B cell (primary cell): ENCODE data around the gene PER1. TPM values are rescaled to one million over a fixed set of nuclear protein-coding genes. Genes with fewer than 3 reads are reported as not detected.

ENCODE experiments used
- ATAC-seq: fragments of 200-7000 bp; cut with Tn5 transposase; one replicate; pipeline ENCODE4 v1.10.0; 2021; ENCODE audit warnings: low read depth, mild to moderate bottlenecking, moderate number of reproducible peaks, moderate library complexity
- CTCF ChIA-PET: fragments of 350-600 bp; sonication (Branson Sonifier 250); formaldehyde crosslinking; loops from one replicate; lab custom pipeline; 2021; ENCODE audit warnings: antibody characterized with exemption, inconsistent platforms; lab: Charles Lee
- POLR2A ChIA-PET: fragments of 350-600 bp; sonication (Branson Sonifier 250); formaldehyde crosslinking; loops from one replicate; lab custom pipeline; 2021; ENCODE audit warnings: antibody characterized with exemption; lab: Charles Lee
- DNase-seq: peaks from one replicate; pipeline ENCODE4 v3.0.0; 2013
- H2AFZ ChIP-seq: 2 replicates; pipeline ENCODE4 v1.6.1; 2012; ENCODE audit warnings: mild to moderate bottlenecking, low read depth, low read length; ENCODE audit not compliant: insufficient read depth, poor library complexity, severe bottlenecking
- H3K27ac ChIP-seq, 2 donors: 1 replicate in 1 of 2; 2 replicates in 1 of 2; pipeline ENCODE4 v1.5.1; 2012 to 2013; ENCODE audit warnings: low read length in 2 of 2, mild to moderate bottlenecking in 2 of 2, moderate library complexity in 1 of 2
- H3K27me3 ChIP-seq, 4 experiments: fragments of 200-600 bp in 1 of 4; sonication (generic) in 1 of 4; replicated peaks in 1 of 4; 1 replicate in 2 of 4; 2 replicates in 2 of 4; pipeline versions ENCODE4 v1.6.1 to v1.7.0; 2013 to 2016; ENCODE audit warnings: low read length in 3 of 4, mild to moderate bottlenecking in 2 of 4, mixed read lengths in 1 of 4, moderate library complexity in 1 of 4; ENCODE audit not compliant: insufficient read depth in 4 of 4, control insufficient read depth in 3 of 4; ENCODE audit errors: control extremely low read depth in 1 of 4
- H3K36me3 ChIP-seq, 2 experiments: replicated peaks in 1 of 2; 1 replicate in 1 of 2; 2 replicates in 1 of 2; pipeline versions ENCODE4 v1.6.1 to v1.7.1; 2013; ENCODE audit warnings: low read length in 1 of 2; ENCODE audit not compliant: insufficient read depth in 2 of 2, control insufficient read depth in 1 of 2; ENCODE audit errors: control extremely low read depth in 1 of 2, extremely low read depth in 1 of 2
- H3K4me1 ChIP-seq, 2 donors: fragments of 200-600 bp in 1 of 2; sonication (generic) in 1 of 2; 1 replicate in 1 of 2; 2 replicates in 1 of 2; pipeline versions ENCODE4 v1.5.1 to v1.6.1; 2013 to 2017; ENCODE audit warnings: low read length in 2 of 2; ENCODE audit not compliant: control insufficient read depth in 2 of 2, insufficient read depth in 2 of 2
- H3K4me2 ChIP-seq: replicated peaks from 2 replicates; pipeline ENCODE3; 2012; ENCODE audit warnings: mild to moderate bottlenecking, low read depth, low read length; ENCODE audit not compliant: poor library complexity, severe bottlenecking
- H3K4me3 ChIP-seq, 5 experiments: fragments of 200-600 bp in 1 of 5; sonication (generic) in 1 of 5; 1 replicate in 3 of 5; 2 replicates in 2 of 5; pipeline versions ENCODE4 v1.5.1 to v1.7.0; 2011 to 2016; ENCODE audit warnings: low read length in 4 of 5, mild to moderate bottlenecking in 4 of 5, low read depth in 2 of 5, control low read depth in 1 of 5, moderate library complexity in 1 of 5; ENCODE audit not compliant: insufficient read depth in 1 of 5; ENCODE audit errors: control extremely low read depth in 1 of 5, extremely low read depth in 1 of 5
- H3K79me2 ChIP-seq: fragments of 200-600 bp; sonication (generic); one replicate; pipeline ENCODE4 v1.6.0; 2016; ENCODE audit warnings: low read length; ENCODE audit not compliant: control insufficient read depth, insufficient read depth
- H3K9ac ChIP-seq: fragments of 200-600 bp; sonication (generic); 2 replicates; pipeline ENCODE4 v1.6.1; 2017; ENCODE audit warnings: mild to moderate bottlenecking, low read length, moderate library complexity
- H3K9me3 ChIP-seq, 3 donors: one replicate each; pipeline versions ENCODE4 v1.6.1 to v1.7.1; 2013; ENCODE audit warnings: low read length in 2 of 3; ENCODE audit not compliant: control insufficient read depth in 2 of 3, insufficient read depth in 1 of 3; ENCODE audit errors: control extremely low read depth in 1 of 3
- H4K20me1 ChIP-seq: 2 replicates; pipeline ENCODE4 v1.6.0; 2012; ENCODE audit warnings: mild to moderate bottlenecking, low read length; ENCODE audit not compliant: insufficient read depth, control insufficient read depth, poor library complexity, severe bottlenecking
- H3K27ac Mint-ChIP-seq: one replicate; pipeline ENCODE4 v1.8.0; 2021; ENCODE audit warnings: mixed read lengths
- H3K27me3 Mint-ChIP-seq: one replicate; pipeline ENCODE4 v1.8.0; 2021; ENCODE audit warnings: mixed read lengths
- H3K4me1 Mint-ChIP-seq: one replicate; pipeline ENCODE4 v1.8.0; 2021; ENCODE audit warnings: mixed read lengths
- H3K4me3 Mint-ChIP-seq: one replicate; pipeline ENCODE4 v1.8.0; 2021; ENCODE audit warnings: mixed read lengths
- H3K9me3 Mint-ChIP-seq: one replicate; pipeline ENCODE4 v1.8.0; 2022; ENCODE audit warnings: mixed read lengths; ENCODE audit not compliant: insufficient read depth
- EZH2 ChIP-seq: IDR thresholded peaks from 2 replicates; pipeline ENCODE4 v1.6.1; 2012; ENCODE audit warnings: borderline replicate concordance, low read depth, mild to moderate bottlenecking, moderate library complexity, low read length; ENCODE audit not compliant: insufficient read depth, poor library complexity, severe bottlenecking
- WGBS: methylation state at CpG from one replicate; pipeline ENCODE4 v1.1.5; 2013; ENCODE audit warnings: missing lambda C conversion rate; ENCODE audit not compliant: insufficient coverage; 5-methylcytosine and 5-hydroxymethylcytosine counted together
- intact Hi-C: fragments of 100-400 bp; cut with micrococcal nuclease; formaldehyde crosslinking; loops from one replicate; pipeline ENCODE4 v1.10.0; 2022
- polyA plus RNA-seq: library from polyadenylated mRNA; depleted of rRNA; stranded (reverse); fragments of >200 nt; gene quantifications from 2 replicates; pipeline ENCODE4 v1.2.3, GENCODE V29; 2012
- total RNA-seq, 2 donors: library from RNA; stranded (reverse); fragments of 120-200 nt in 1 of 2; gene quantifications; 1 replicate in 1 of 2; 2 replicates in 1 of 2; pipeline versions ENCODE4 v1.2.3 to v1.2.4, GENCODE V29; 2013 to 2022
- TF ChIP-seq, protein P1 (sequence below): fragments of 200-600 bp; IDR thresholded peaks from one replicate; pipeline ENCODE4 v1.8.0; 2022; ENCODE audit warnings: antibody characterized with exemption, mild to moderate bottlenecking

PER1 gene
- total and polyA plus RNA-seq, 2 donors (not counting 1 experiment from before 2014, with no cell fraction given), result 120 to 176 TPM

DNA sequence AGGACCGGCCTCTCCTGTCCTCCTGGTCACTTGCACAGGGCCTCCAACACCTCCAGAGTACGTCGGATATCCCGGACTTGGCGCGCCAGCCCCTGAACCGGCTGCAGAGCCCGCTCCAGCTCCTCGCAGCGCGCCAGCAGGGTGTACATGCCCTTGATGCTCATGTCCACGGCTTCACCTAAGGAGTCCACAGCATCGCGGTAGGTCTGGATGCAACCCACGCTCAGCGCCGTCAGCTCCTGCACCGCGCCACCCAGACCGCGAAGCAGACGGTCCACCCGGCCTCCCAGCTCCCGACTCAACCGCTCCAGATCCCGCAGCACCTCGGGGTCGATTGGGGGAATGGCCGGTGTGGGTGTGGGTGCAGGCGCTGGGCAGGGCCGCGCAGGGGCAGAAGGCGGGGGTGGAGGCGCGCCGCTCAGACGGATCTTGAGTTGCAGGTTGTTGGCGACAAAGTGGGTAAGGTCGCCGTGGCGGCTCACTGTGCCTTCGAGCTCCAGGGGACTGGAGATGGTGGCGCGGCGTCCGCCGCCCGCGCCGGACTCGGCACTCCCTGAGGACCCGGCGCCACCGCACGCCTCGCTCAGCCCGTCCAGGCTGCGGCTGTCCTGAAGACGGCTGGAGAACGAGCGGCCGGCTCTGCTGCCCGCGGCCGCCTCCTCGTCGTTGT is 37.0 kb upstream of the PER1 start:
- Histone ChIP-seq H3K9me3 (no peaks in the 10 kb centered on the region), H3K4me2 (peak overlapping the region; percentile 92), H3K27me3 (no peaks in the 10 kb centered on the region), H3K4me3 (peak overlapping the region; percentile 27 to 97 (median 74)), H3K27ac (peak overlapping the region; percentile 89 to 93), H3K4me1 (peaks cover 36 to 53% of the 10 kb centered on the region in 2 donors), H2AFZ (peak overlapping the region; percentile 93), H3K79me2 (no peaks in the 10 kb centered on the region), H3K36me3 (no peaks in the 10 kb centered on the region), H3K9ac (peak overlapping the region; percentile 97), H4K20me1 (peaks cover 17% of the 10 kb centered on the region)
- intact Hi-C loops, result no loop called here
- CTCF ChIA-PET, result interaction anchor here (0.6 to 7.6 kb wide), 10 partner anchors 10 to 112 kb away, joined by 3 to 86 read pairs (median 4); partner anchors contain the start of genes AURKB and TMEM107
- 8% methylated on average over 61 of the region's 67 CpGs for WGBS
- Mint-ChIP-seq H3K27ac (no peak overlapping the region), H3K27me3 (no peaks in the 10 kb centered on the region), H3K9me3 (no peaks in the 10 kb centered on the region), H3K4me3 (no peak overlapping the region), H3K4me1 (peaks cover 13% of the 10 kb centered on the region)
- no peak for ATAC-seq
- POLR2A ChIA-PET, result interaction anchor here (0.9 to 7.8 kb wide), 15 partner anchors 10 to 112 kb away, joined by 3 to 118 read pairs (median 5); partner anchors contain the start of genes CTC1, PFAS and SLC25A35
- TF ChIP-seq, protein P1, sequence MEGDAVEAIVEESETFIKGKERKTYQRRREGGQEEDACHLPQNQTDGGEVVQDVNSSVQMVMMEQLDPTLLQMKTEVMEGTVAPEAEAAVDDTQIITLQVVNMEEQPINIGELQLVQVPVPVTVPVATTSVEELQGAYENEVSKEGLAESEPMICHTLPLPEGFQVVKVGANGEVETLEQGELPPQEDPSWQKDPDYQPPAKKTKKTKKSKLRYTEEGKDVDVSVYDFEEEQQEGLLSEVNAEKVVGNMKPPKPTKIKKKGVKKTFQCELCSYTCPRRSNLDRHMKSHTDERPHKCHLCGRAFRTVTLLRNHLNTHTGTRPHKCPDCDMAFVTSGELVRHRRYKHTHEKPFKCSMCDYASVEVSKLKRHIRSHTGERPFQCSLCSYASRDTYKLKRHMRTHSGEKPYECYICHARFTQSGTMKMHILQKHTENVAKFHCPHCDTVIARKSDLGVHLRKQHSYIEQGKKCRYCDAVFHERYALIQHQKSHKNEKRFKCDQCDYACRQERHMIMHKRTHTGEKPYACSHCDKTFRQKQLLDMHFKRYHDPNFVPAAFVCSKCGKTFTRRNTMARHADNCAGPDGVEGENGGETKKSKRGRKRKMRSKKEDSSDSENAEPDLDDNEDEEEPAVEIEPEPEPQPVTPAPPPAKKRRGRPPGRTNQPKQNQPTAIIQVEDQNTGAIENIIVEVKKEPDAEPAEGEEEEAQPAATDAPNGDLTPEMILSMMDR, result no peak
- no peak for TF ChIP-seq EZH2
- DNase-seq, result no peak
